ENCODE data around the gene MRPL45. TPM values are rescaled to one million over a fixed set of nuclear protein-coding genes. Genes with fewer than 3 reads are reported as not detected.

The MRPL45 gene
- total RNA-seq, 1 experiment from 2014 or later: 60.3 TPM

DNA sequence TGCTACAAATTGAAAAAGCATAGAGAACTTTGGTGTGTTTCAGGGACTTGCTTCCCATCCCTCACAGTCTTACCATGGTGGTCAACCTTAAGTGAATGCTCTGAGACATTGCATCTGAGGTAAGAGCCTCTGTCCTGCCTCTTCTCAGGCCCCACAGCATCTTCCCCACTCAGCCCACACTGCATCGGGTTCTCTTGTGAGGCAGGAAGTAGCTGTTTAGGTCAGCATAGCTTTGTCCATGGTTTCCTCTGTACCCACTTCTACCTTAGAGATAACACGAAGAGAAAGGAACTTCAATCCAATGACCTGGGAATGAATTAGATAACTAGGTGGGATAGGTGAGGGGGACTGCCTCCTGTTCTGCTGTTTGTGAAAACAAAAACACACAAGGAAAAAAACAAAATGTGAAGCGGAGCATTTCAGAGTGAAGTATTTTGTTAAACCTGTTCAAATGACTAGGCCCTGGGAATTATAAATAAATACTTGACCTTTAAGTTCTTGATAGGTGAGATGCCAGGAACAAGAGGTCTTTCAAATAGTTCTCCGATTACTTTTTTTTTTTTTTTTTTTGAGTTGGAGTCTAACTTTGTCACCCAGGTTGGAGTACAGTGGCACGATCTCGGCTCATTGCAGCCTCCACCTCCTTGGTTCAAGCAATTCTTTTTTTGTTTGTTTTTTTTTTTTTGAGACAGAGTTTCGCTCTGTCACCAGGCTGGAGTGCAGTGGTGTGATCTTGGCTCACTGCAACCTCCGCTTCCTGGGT, 72.3 kb downstream of the MRPL45 start (continued):
- TF ChIP-seq, protein P1, sequence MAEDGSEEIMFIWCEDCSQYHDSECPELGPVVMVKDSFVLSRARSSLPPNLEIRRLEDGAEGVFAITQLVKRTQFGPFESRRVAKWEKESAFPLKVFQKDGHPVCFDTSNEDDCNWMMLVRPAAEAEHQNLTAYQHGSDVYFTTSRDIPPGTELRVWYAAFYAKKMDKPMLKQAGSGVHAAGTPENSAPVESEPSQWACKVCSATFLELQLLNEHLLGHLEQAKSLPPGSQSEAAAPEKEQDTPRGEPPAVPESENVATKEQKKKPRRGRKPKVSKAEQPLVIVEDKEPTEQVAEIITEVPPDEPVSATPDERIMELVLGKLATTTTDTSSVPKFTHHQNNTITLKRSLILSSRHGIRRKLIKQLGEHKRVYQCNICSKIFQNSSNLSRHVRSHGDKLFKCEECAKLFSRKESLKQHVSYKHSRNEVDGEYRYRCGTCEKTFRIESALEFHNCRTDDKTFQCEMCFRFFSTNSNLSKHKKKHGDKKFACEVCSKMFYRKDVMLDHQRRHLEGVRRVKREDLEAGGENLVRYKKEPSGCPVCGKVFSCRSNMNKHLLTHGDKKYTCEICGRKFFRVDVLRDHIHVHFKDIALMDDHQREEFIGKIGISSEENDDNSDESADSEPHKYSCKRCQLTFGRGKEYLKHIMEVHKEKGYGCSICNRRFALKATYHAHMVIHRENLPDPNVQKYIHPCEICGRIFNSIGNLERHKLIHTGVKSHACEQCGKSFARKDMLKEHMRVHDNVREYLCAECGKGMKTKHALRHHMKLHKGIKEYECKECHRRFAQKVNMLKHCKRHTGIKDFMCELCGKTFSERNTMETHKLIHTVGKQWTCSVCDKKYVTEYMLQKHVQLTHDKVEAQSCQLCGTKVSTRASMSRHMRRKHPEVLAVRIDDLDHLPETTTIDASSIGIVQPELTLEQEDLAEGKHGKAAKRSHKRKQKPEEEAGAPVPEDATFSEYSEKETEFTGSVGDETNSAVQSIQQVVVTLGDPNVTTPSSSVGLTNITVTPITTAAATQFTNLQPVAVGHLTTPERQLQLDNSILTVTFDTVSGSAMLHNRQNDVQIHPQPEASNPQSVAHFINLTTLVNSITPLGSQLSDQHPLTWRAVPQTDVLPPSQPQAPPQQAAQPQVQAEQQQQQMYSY (CRISPR knock-in tag; IDR thresholded peaks at IDR 0.05): no peak
- TF ChIP-seq ZNF219 (CRISPR knock-in tag; IDR thresholded peaks at IDR 0.05; ENCODE audit: borderline replicate concordance) (no peak), ESRRA (CRISPR knock-in tag; IDR thresholded peaks at IDR 0.05; ENCODE audit: borderline replicate concordance) (no peak), ZNF423 (CRISPR knock-in tag; IDR thresholded peaks at IDR 0.05) (no peak)
- TF ChIP-seq, protein P2, sequence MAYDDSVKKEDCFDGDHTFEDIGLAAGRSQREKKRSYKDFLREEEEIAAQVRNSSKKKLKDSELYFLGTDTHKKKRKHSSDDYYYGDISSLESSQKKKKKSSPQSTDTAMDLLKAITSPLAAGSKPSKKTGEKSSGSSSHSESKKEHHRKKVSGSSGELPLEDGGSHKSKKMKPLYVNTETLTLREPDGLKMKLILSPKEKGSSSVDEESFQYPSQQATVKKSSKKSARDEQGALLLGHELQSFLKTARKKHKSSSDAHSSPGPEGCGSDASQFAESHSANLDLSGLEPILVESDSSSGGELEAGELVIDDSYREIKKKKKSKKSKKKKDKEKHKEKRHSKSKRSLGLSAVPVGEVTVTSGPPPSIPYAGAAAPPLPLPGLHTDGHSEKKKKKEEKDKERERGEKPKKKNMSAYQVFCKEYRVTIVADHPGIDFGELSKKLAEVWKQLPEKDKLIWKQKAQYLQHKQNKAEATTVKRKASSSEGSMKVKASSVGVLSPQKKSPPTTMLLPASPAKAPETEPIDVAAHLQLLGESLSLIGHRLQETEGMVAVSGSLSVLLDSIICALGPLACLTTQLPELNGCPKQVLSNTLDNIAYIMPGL (CRISPR knock-in tag; IDR thresholded peaks at IDR 0.05): no peak
- TF ChIP-seq, protein P3, sequence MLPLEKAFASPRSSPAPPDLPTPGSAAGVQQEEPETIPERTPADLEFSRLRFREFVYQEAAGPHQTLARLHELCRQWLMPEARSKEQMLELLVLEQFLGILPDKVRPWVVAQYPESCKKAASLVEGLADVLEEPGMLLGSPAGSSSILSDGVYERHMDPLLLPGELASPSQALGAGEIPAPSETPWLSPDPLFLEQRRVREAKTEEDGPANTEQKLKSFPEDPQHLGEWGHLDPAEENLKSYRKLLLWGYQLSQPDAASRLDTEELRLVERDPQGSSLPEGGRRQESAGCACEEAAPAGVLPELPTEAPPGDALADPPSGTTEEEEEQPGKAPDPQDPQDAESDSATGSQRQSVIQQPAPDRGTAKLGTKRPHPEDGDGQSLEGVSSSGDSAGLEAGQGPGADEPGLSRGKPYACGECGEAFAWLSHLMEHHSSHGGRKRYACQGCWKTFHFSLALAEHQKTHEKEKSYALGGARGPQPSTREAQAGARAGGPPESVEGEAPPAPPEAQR (CRISPR knock-in tag; IDR thresholded peaks at IDR 0.05): no peak

Other genes starting within 250 kb of the MRPL45 start
- not detected in 3 replicates for gene TBC1D3C, start 228.5 kb upstream of the MRPL45 start, total RNA-seq (2021)
- gene TBC1D3E, start 169.2 kb upstream of the MRPL45 start, total RNA-seq (2021): not detected in 3 replicates
- gene TBC1D3, start 104.6 kb upstream of the MRPL45 start, total RNA-seq (2021): not detected in 3 replicates
- 0.09 to 0.46 TPM (median 0.46 TPM) in 3 replicates for gene GPR179, start 46.8 kb downstream of the MRPL45 start, total RNA-seq (2021)
- gene SOCS7, start 54.7 kb downstream of the MRPL45 start, total RNA-seq (2021): 32.3 to 34.4 TPM (median 33.6 TPM) in 3 replicates
- 49.1 to 66.0 TPM (median 56.6 TPM) in 3 replicates for gene ARHGAP23, start 131.3 kb downstream of the MRPL45 start, total RNA-seq (2021)